Type B pancreatic cell (in vitro differentiated cells): ENCODE results near the gene LIMA1. TPM values are rescaled to one million over a fixed set of nuclear protein-coding genes. Genes with fewer than 3 reads are reported as not detected.

ENCODE experiments used
- DNase-seq: peaks from one replicate; pipeline ENCODE4 v3.0.0; 2021; ENCODE audit warnings: mixed read lengths; ENCODE audit not compliant: unreplicated experiment; ENCODE audit errors: extremely low spot score
- H3K27ac Mint-ChIP-seq: 2 replicates; pipeline ENCODE4 v1.8.0; 2021; ENCODE audit warnings: mild to moderate bottlenecking, mixed read lengths
- H3K27me3 Mint-ChIP-seq: 2 replicates; pipeline ENCODE4 v1.8.0; 2021; ENCODE audit warnings: mixed read lengths
- H3K36me3 Mint-ChIP-seq: 2 replicates; pipeline ENCODE4 v1.8.0; 2021; ENCODE audit warnings: mixed read lengths
- H3K4me1 Mint-ChIP-seq: one replicate; pipeline ENCODE4 v1.8.0; 2021; ENCODE audit warnings: mixed read lengths; ENCODE audit not compliant: unreplicated experiment
- H3K4me3 Mint-ChIP-seq: 2 replicates; pipeline ENCODE4 v1.8.0; 2021; ENCODE audit warnings: mild to moderate bottlenecking, mixed read lengths
- H3K9me3 Mint-ChIP-seq: 2 replicates; pipeline ENCODE4 v1.8.0; 2021; ENCODE audit warnings: mixed read lengths
- total RNA-seq: library from RNA; stranded (reverse); gene quantifications from 2 replicates; pipeline ENCODE4 v1.2.1, GENCODE V29; 2021; ENCODE audit warnings: low replicate concordance
- TF ChIP-seq, protein P1 (sequence below): fragments of 200-600 bp; sonication (generic); conservative IDR thresholded peaks from 2 replicates; pipeline ENCODE4 v1.5.0; 2021; ENCODE audit warnings: antibody characterized with exemption, mild to moderate bottlenecking

Gene LIMA1
- total RNA-seq, 1 donor from 2014 or later, result 54.4 TPM

DNA sequence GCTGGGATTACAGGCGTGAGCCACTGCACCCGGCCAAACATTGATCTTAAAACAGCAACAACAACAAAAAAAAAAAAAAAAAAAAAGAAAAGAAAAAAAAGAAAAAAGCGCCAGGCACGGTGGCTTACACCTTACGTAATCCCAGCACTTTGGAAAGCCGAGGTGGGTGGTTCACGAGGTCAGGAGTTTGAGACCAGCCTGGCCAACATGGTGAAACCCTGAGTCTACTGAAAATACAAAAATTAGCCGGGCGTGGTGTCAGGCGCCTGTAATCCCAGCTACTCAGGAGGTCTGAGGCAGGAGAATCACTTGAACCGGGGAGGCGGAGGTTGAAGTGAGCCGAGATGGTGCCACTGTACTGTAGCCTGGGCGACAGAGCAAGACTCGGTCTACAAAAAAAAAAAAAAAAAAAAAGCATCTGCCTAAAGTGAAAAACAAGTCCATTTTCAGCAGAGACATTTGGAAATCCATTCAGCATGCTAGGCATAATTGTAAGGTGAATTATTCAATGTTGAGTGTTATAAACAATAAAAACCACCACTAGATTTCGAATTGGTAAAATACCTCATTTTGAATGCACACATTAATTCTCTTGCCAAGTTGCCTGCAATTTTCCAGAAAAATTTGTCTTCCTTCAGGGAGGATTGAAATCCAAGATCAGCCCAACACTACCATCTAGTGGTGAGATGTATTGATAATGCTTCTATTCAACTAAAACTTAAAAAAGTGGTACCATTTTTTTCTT, 108.2 kb downstream of the LIMA1 start:
- Mint-ChIP-seq H3K27ac (no peak overlapping the region), H3K9me3 (peaks cover 2% of the 10 kb centered on the region), H3K4me1 (no peaks in the 10 kb centered on the region), H3K4me3 (no peak overlapping the region), H3K36me3 (peaks cover 16% of the 10 kb centered on the region), H3K27me3 (no peaks in the 10 kb centered on the region)
- TF ChIP-seq, protein P1, sequence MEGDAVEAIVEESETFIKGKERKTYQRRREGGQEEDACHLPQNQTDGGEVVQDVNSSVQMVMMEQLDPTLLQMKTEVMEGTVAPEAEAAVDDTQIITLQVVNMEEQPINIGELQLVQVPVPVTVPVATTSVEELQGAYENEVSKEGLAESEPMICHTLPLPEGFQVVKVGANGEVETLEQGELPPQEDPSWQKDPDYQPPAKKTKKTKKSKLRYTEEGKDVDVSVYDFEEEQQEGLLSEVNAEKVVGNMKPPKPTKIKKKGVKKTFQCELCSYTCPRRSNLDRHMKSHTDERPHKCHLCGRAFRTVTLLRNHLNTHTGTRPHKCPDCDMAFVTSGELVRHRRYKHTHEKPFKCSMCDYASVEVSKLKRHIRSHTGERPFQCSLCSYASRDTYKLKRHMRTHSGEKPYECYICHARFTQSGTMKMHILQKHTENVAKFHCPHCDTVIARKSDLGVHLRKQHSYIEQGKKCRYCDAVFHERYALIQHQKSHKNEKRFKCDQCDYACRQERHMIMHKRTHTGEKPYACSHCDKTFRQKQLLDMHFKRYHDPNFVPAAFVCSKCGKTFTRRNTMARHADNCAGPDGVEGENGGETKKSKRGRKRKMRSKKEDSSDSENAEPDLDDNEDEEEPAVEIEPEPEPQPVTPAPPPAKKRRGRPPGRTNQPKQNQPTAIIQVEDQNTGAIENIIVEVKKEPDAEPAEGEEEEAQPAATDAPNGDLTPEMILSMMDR, result peak; percentile 91
- no peak for DNase-seq

DNA sequence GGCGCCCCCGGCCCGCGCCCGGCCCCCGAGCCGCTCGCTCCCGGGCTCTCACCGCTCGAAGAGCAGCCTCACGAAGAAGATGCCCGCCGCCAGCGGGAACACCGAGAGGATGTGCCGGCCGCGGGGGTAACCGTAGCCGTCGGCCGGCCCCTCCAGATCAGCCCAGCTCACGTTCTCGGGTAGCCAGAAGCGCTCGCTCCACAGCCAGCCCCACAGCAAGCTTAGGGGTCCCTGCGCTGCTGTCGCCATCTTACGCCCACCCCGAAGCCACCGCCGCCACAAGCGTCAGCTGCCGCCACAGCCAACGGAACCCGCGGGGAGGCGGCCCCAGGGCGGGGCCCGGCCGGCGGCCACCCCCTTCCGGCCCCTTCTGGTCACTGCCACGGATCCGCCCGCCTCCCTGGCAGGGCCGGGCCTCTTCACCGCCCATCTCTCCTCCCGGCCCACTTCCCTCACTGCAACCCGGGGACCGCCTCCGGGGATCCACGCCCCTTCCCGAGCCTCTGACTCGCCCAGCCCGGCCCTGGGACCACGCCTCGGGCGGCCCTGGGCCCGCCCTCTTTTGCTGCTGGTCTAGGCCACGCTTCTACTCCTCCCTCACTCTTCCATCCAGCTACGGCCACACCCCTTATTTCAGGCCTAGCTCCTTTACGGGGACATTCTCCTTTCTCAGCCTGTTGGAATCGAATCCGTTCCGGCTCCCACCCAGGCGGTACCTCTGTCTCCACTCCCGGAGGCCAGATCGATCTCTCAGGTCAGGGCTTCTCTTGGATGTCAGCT, 116.1 kb downstream of the LIMA1 start, which contains the start of gene CERS5:
TSS of gene CERS5 (minus strand) at position 321 of the 780 bp plus-strand sequence. CDS start at position 249, 72 bp downstream.
- Mint-ChIP-seq H3K4me1 (peaks cover 16% of the 10 kb centered on the region), H3K27ac (peak within 1 kb of the TSS; percentile 96), H3K4me3 (peak within 1 kb of the TSS; percentile 88), H3K27me3 (no peaks in the 10 kb centered on the region), H3K9me3 (peaks cover 5% of the 10 kb centered on the region), H3K36me3 (peaks cover 17% of the 10 kb centered on the region)
- TF ChIP-seq, protein P1, result peak; percentile 59
- peak; percentile 99 for DNase-seq

DNA sequence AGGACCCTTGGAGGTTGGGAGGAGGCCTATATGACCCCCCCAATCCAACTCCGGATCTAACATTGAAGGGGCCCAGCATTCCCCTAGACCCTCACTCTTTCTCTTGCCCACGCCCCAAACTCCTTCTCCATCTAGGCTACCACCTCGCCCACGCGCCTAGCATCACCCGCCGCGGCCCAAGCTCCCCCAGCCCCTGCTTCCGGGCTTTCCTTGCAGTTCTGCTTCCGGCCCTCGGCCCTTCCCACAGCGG, 116.6 kb downstream of the LIMA1 start:
- DNase-seq, result no peak
- Mint-ChIP-seq H3K27ac (peak overlapping the region; percentile 96), H3K4me3 (peak overlapping the region; percentile 88), H3K27me3 (no peaks in the 10 kb centered on the region), H3K36me3 (peaks cover 17% of the 10 kb centered on the region), H3K9me3 (peaks cover 5% of the 10 kb centered on the region), H3K4me1 (peaks cover 16% of the 10 kb centered on the region)
- TF ChIP-seq, protein P1, result no peak

DNA sequence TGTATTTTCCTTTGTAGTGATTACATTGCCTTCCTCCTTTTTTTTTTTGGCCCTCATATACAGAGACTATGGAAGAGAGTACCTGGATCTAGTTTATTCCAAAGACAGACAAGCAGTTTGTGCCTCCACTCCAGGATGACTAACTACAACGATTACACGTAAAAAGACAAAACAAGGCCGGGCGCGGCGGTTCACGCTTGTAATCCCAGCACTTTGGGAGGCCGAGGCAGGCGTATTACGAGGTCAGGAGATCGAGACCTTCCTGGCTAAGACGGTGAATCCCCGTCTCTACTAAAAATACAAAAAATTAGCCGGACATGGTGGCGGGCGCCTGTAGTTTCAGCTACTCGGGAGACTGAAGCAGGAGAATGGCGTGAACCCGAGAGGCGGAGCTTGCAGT, 118.4 kb downstream of the LIMA1 start:
- Mint-ChIP-seq H3K4me1 (peaks cover 21% of the 10 kb centered on the region), H3K4me3 (peak overlapping the region; percentile 53), H3K27me3 (no peaks in the 10 kb centered on the region), H3K9me3 (peaks cover under 1% of the 10 kb centered on the region), H3K36me3 (peaks cover 13% of the 10 kb centered on the region), H3K27ac (peak overlapping the region; percentile 0)
- DNase-seq, result no peak
- TF ChIP-seq, protein P1, result no peak

DNA sequence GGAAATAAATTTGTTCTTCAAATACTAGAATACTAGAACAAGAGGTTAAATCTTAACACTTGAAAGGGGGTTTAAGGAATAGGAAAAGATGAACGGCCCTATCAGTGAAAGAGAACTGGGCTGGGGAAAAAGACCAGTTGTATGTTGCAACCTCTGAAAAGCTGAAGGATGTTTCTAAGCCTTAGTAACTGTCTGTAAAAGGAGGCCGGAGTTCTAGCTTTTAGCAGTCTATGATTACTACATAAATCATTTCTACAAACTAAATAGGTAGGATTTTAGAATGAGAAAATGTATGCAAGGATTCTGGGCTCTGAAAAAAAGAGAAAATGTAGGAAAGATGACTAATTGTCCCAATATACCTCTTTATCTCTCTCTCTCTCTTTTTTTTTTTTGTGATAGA, 121.1 kb downstream of the LIMA1 start:
- no peaks in the 10 kb centered on the region for H3K9me3 Mint-ChIP-seq
- H3K27me3 Mint-ChIP-seq, result no peaks in the 10 kb centered on the region
- H3K4me3 Mint-ChIP-seq, result no peak overlapping the region
- DNase-seq, result no peak
- H3K4me1 Mint-ChIP-seq, result peaks cover 15% of the 10 kb centered on the region
- H3K27ac Mint-ChIP-seq, result no peak overlapping the region
- peaks cover 22% of the 10 kb centered on the region for H3K36me3 Mint-ChIP-seq
- TF ChIP-seq, protein P1, result no peak
